Measurements from ENCODE around the gene MUC4.

DNA sequence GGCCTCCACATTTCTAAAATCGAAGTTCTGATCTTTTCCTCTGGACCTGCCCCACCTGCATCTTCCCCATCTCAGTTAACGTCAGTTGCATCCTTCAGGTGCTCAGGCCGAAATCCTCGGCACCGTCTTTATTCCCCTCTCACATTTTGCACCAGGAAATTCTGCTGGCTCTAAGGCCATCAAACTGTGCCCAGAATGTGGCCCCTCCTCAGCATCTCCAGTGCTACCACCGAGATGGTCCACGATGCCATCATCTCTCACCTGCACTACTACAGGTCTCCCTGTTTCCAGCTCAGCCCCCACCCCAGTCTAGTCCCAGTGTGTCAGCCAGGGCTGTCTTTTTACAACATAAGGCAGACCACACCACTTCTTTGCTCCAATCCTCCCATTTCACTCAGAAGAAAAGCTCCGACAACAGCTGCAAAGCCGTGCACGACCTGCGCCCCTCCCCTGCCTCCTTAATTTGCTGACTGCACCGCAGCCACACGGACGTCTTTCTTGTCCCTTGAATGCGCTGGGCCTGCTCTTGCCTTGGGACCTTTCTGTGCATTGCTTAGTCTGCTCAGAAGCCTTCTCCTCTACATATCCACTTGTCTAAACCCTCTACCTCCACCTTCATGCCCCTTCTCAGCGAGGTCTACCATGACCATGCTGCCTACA lies 76.6 kb downstream of the MUC4 start:
- no peak for TF ChIP-seq EZH2 (IDR thresholded peaks at IDR 0.05; ENCODE audit: low read depth)
- TF ChIP-seq, protein P1, sequence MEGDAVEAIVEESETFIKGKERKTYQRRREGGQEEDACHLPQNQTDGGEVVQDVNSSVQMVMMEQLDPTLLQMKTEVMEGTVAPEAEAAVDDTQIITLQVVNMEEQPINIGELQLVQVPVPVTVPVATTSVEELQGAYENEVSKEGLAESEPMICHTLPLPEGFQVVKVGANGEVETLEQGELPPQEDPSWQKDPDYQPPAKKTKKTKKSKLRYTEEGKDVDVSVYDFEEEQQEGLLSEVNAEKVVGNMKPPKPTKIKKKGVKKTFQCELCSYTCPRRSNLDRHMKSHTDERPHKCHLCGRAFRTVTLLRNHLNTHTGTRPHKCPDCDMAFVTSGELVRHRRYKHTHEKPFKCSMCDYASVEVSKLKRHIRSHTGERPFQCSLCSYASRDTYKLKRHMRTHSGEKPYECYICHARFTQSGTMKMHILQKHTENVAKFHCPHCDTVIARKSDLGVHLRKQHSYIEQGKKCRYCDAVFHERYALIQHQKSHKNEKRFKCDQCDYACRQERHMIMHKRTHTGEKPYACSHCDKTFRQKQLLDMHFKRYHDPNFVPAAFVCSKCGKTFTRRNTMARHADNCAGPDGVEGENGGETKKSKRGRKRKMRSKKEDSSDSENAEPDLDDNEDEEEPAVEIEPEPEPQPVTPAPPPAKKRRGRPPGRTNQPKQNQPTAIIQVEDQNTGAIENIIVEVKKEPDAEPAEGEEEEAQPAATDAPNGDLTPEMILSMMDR (conservative IDR thresholded peaks at IDR 0.05): no peak

Measured in PC-9 (cell line).